ENCODE measurements around the gene GPR146. TPM values are rescaled to one million over a fixed set of nuclear protein-coding genes. Genes with fewer than 3 reads are reported as not detected.

Gene GPR146
- total RNA-seq, 1 donor from 2014 or later: 1.7 TPM

DNA sequence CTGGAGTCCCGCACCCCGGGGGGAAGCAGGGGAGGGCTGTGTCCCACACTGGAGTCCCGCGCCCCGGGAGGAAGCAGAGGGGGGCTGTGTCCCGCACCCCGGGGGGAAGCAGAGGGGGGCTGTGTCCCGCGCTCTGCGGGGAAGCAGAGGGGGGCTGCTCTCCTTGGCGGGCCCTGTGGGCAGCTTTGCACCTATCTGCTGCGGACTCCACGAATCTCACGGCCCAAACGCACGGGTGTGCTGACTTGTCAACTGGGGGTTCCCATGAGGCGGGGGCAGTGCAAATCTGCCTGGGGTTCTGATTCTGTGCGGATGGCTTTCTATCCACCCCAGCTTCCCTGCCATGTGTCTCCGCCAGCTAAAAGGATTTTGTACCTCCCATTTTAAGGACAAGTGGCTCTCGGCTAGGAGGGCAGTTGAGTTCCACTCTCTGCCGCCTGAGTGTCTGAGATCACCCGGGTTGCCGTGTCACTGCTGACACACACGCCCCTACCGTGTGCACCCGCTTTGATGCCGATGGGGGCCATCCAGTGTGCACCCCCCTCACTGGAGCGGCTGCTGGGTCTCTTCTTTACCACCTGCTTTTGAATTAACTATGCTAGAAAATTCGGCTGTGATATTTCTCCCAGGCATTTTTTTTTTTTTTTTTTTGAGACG lies 64.0 kb downstream of the GPR146 start:
- TF ChIP-seq CTCF (IDR thresholded peaks at IDR 0.05; ENCODE audit: insufficient read depth, low read depth, low read length) (no peak), EZH2 (IDR thresholded peaks at IDR 0.05; ENCODE audit: insufficient read depth, low read length) (no peak)
- Histone ChIP-seq H4K20me1 (ENCODE audit: insufficient read depth, low read length) (peaks cover 66% of the 10 kb centered on the region), H3K9me3 (ENCODE audit: insufficient read depth, low read depth, low read length) (no peaks in the 10 kb centered on the region), H3K36me3 (ENCODE audit: insufficient read depth, low read length) (no peaks in the 10 kb centered on the region), H3K4me1 (ENCODE audit: insufficient read depth, low read length) (peaks cover 10% of the 10 kb centered on the region), H3K79me2 (ENCODE audit: insufficient read depth, low read length) (peaks cover 13% of the 10 kb centered on the region), H3K9ac (ENCODE audit: low read length) (no peak overlapping the region), H2AFZ (ENCODE audit: low read depth, low read length) (no peak overlapping the region), H3K27ac (ENCODE audit: low read depth, low read length) (no peak overlapping the region), H3K27me3 (ENCODE audit: insufficient read depth, low read length) (no peaks in the 10 kb centered on the region), H3K4me3 (ENCODE audit: insufficient read depth, low read depth, low read length) (no peak overlapping the region), H3K4me2 (ENCODE audit: low read length) (no peak overlapping the region)
- Mint-ChIP-seq H3K36me3 (ENCODE audit: low read depth, unreplicated experiment) (peaks cover 8% of the 10 kb centered on the region), H3K27me3 (ENCODE audit: low read depth, unreplicated experiment) (no peaks in the 10 kb centered on the region), H3K4me1 (ENCODE audit: low read depth, unreplicated experiment) (peaks cover 3% of the 10 kb centered on the region), H3K9me3 (ENCODE audit: unreplicated experiment) (no peaks in the 10 kb centered on the region), H3K27ac (ENCODE audit: unreplicated experiment) (no peak overlapping the region), H3K4me3 (ENCODE audit: unreplicated experiment) (no peak overlapping the region)
- DNase-seq (ENCODE audit: low read depth) (no peak), FAIRE-seq (no peak)

Small RNA genes lying within 50 kb of the gene (microRNA-seq; reads per million reads assigned to microRNA genes)
- 2,543 reads per million, percentile 88 among the genes with 10 or more reads in this experiment for gene MIR339

Other genes starting within 250 kb of the GPR146 start
- gene SUN1, start 212.1 kb upstream of the GPR146 start, total RNA-seq: 109 and 121 TPM in 2 replicates
- 32.1 and 43.0 TPM in 2 replicates for gene GET4, start 168.0 kb upstream of the GPR146 start, total RNA-seq
- gene ADAP1, start 89.9 kb upstream of the GPR146 start, total RNA-seq: 4.7 and 4.8 TPM in 2 replicates
- 13.4 and 13.8 TPM in 2 replicates for gene COX19, start 69.0 kb upstream of the GPR146 start, total RNA-seq
- not detected in 2 replicates for gene CYP2W1, start 61.4 kb upstream of the GPR146 start, total RNA-seq
- gene GPER1, start 43.6 kb downstream of the GPR146 start, total RNA-seq: 13.7 and 17.4 TPM in 2 replicates
- gene ZFAND2A, start 115.7 kb downstream of the GPR146 start, total RNA-seq: 40.1 and 45.5 TPM in 2 replicates
- not detected in 2 replicates for gene UNCX, start 188.3 kb downstream of the GPR146 start, total RNA-seq

Data from astrocyte (in vitro differentiated cells and primary cell).